SK-N-SH (cell line): ENCODE results near the gene MAP6.

Source experiments
- EZH2phosphoT487 ChIP-seq: fragments of 200-600 bp; sonication (generic); IDR thresholded peaks from 2 replicates; pipeline ENCODE4 v1.6.1; 2017; ENCODE audit warnings: low read depth, mixed run types, mild to moderate bottlenecking, antibody characterized with exemption, moderate library complexity, borderline replicate concordance
- GABPA ChIP-seq: IDR thresholded peaks from 2 replicates; pipeline ENCODE4 v1.4.0; 2012; ENCODE audit warnings: low read depth, mild to moderate bottlenecking
- JUND ChIP-seq: IDR thresholded peaks from 2 replicates; pipeline ENCODE4 v1.4.0; 2012
- POLR2AphosphoS5 ChIP-seq: IDR thresholded peaks from 2 replicates; pipeline ENCODE4 v1.6.1; 2012; ENCODE audit warnings: low read depth, low read length
- SMC3 ChIP-seq: IDR thresholded peaks from 2 replicates; pipeline ENCODE4 v1.6.1; 2012; ENCODE audit warnings: low read depth, low read length, improper control_type of control experiment
- TAF1 ChIP-seq: IDR thresholded peaks from 2 replicates; pipeline ENCODE4 v1.6.1; 2012; ENCODE audit warnings: low read depth, mild to moderate bottlenecking, low read length, moderate library complexity, borderline replicate concordance
- TEAD4 ChIP-seq: IDR thresholded peaks from 2 replicates; pipeline ENCODE4 v1.4.0; 2012; ENCODE audit warnings: mild to moderate bottlenecking, borderline replicate concordance; ENCODE audit not compliant: insufficient read depth
- TF ChIP-seq, protein P1 (sequence below): IDR thresholded peaks from 2 replicates; pipeline ENCODE4 v1.6.1; 2012; ENCODE audit warnings: mild to moderate bottlenecking, low read depth, low read length, moderate library complexity
- TF ChIP-seq, protein P2 (sequence below): fragments of 200-600 bp; sonication (generic); IDR thresholded peaks from 2 replicates; pipeline ENCODE4 v1.6.1; 2017; ENCODE audit warnings: antibody characterized with exemption, mild to moderate bottlenecking, moderate library complexity
- TF ChIP-seq, protein P3 (sequence below): fragments of 150-350 bp; IDR thresholded peaks from 2 replicates; pipeline ENCODE4 v1.6.1; 2016; ENCODE audit warnings: mild to moderate bottlenecking, low read depth, low read length
- TF ChIP-seq, protein P4 (sequence below): fragments of 150-350 bp; IDR thresholded peaks from 2 replicates; pipeline ENCODE4 v1.6.1; 2017; ENCODE audit warnings: antibody characterized with exemption, low read length, low read depth, borderline replicate concordance
- TF ChIP-seq, protein P5 (sequence below): IDR thresholded peaks from 2 replicates; pipeline ENCODE4 v1.4.0; 2012; ENCODE audit warnings: low read depth, borderline replicate concordance
- TF ChIP-seq, protein P6 (sequence below): IDR thresholded peaks from 2 replicates; pipeline ENCODE4 v1.4.0; 2012; ENCODE audit warnings: low read depth

DNA sequence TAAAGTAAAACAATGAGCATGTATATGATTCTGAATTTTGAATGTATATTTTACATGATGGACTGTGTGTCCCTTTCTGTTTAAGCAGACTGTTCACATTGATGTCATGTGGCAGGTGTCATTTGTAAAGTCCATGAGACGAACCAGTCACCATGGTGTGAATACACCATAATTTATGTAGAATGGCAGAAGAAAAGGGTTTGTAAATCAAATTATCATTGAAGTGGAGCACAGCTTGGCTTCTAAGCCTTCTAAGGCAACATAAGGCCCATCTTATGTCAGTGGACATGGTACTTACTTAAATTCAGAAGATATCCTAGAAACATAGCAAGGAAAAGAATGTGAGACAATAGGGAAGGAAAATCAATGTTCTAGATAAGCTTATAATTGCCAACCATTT lies 4.4 kb downstream of the MAP6 start:
- TF ChIP-seq EZH2phosphoT487 (no peak), POLR2AphosphoS5 (no peak), TEAD4 (no peak), GABPA (no peak), SMC3 (no peak), JUND (no peak), TAF1 (no peak)
- TF ChIP-seq, protein P1, sequence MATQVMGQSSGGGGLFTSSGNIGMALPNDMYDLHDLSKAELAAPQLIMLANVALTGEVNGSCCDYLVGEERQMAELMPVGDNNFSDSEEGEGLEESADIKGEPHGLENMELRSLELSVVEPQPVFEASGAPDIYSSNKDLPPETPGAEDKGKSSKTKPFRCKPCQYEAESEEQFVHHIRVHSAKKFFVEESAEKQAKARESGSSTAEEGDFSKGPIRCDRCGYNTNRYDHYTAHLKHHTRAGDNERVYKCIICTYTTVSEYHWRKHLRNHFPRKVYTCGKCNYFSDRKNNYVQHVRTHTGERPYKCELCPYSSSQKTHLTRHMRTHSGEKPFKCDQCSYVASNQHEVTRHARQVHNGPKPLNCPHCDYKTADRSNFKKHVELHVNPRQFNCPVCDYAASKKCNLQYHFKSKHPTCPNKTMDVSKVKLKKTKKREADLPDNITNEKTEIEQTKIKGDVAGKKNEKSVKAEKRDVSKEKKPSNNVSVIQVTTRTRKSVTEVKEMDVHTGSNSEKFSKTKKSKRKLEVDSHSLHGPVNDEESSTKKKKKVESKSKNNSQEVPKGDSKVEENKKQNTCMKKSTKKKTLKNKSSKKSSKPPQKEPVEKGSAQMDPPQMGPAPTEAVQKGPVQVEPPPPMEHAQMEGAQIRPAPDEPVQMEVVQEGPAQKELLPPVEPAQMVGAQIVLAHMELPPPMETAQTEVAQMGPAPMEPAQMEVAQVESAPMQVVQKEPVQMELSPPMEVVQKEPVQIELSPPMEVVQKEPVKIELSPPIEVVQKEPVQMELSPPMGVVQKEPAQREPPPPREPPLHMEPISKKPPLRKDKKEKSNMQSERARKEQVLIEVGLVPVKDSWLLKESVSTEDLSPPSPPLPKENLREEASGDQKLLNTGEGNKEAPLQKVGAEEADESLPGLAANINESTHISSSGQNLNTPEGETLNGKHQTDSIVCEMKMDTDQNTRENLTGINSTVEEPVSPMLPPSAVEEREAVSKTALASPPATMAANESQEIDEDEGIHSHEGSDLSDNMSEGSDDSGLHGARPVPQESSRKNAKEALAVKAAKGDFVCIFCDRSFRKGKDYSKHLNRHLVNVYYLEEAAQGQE, result no peak
- TF ChIP-seq, protein P2, sequence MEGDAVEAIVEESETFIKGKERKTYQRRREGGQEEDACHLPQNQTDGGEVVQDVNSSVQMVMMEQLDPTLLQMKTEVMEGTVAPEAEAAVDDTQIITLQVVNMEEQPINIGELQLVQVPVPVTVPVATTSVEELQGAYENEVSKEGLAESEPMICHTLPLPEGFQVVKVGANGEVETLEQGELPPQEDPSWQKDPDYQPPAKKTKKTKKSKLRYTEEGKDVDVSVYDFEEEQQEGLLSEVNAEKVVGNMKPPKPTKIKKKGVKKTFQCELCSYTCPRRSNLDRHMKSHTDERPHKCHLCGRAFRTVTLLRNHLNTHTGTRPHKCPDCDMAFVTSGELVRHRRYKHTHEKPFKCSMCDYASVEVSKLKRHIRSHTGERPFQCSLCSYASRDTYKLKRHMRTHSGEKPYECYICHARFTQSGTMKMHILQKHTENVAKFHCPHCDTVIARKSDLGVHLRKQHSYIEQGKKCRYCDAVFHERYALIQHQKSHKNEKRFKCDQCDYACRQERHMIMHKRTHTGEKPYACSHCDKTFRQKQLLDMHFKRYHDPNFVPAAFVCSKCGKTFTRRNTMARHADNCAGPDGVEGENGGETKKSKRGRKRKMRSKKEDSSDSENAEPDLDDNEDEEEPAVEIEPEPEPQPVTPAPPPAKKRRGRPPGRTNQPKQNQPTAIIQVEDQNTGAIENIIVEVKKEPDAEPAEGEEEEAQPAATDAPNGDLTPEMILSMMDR, result no peak
- TF ChIP-seq, protein P3, sequence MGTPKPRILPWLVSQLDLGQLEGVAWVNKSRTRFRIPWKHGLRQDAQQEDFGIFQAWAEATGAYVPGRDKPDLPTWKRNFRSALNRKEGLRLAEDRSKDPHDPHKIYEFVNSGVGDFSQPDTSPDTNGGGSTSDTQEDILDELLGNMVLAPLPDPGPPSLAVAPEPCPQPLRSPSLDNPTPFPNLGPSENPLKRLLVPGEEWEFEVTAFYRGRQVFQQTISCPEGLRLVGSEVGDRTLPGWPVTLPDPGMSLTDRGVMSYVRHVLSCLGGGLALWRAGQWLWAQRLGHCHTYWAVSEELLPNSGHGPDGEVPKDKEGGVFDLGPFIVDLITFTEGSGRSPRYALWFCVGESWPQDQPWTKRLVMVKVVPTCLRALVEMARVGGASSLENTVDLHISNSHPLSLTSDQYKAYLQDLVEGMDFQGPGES, result no peak
- TF ChIP-seq, protein P4, sequence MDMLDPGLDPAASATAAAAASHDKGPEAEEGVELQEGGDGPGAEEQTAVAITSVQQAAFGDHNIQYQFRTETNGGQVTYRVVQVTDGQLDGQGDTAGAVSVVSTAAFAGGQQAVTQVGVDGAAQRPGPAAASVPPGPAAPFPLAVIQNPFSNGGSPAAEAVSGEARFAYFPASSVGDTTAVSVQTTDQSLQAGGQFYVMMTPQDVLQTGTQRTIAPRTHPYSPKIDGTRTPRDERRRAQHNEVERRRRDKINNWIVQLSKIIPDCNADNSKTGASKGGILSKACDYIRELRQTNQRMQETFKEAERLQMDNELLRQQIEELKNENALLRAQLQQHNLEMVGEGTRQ, result no peak
- TF ChIP-seq, protein P5, sequence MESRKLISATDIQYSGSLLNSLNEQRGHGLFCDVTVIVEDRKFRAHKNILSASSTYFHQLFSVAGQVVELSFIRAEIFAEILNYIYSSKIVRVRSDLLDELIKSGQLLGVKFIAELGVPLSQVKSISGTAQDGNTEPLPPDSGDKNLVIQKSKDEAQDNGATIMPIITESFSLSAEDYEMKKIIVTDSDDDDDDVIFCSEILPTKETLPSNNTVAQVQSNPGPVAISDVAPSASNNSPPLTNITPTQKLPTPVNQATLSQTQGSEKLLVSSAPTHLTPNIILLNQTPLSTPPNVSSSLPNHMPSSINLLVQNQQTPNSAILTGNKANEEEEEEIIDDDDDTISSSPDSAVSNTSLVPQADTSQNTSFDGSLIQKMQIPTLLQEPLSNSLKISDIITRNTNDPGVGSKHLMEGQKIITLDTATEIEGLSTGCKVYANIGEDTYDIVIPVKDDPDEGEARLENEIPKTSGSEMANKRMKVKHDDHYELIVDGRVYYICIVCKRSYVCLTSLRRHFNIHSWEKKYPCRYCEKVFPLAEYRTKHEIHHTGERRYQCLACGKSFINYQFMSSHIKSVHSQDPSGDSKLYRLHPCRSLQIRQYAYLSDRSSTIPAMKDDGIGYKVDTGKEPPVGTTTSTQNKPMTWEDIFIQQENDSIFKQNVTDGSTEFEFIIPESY, result no peak
- TF ChIP-seq, protein P6, sequence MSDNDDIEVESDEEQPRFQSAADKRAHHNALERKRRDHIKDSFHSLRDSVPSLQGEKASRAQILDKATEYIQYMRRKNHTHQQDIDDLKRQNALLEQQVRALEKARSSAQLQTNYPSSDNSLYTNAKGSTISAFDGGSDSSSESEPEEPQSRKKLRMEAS, result no peak
